Sigmoid colon (tissue), 3 donors: ENCODE measurements around the gene FOXN1.

ENCODE experiments used
- POLR2A ChIP-seq, 2 donors: fragments of 450-650 bp; IDR thresholded peaks; one replicate each; pipeline ENCODE4 v1.6.1; 2016; ENCODE audit warnings: antibody characterized with exemption in 2 of 2, mild to moderate bottlenecking in 2 of 2, moderate library complexity in 2 of 2
- TF ChIP-seq, protein P1 (sequence below), 4 experiments: fragments of 450-650 bp in 3 of 4; fragments of 200-600 bp in 1 of 4; IDR thresholded peaks; one replicate each; pipeline ENCODE4 v1.5.1; 2016 to 2019; ENCODE audit warnings: antibody characterized with exemption in 4 of 4, mild to moderate bottlenecking in 3 of 4, moderate library complexity in 2 of 4

DNA sequence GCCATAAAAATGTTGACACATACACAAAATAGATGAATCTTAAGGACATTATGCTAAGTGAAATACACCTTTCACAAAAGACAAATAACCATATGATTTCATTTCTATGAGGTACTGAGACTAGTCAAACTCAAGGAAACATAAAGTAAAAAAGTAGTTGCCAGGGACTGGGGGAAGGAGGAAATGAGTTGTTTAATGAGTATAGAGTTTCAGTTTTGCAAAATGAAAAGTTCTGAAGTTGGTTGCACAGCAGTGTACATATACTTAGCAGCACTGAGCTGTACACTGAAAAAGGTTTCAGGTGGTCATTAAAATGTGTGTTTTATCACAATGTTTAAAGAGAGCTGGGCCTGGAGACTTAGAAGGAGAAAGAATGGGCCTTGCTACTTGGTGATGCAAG, 37.4 kb upstream of the FOXN1 start:
- TF ChIP-seq, protein P1, sequence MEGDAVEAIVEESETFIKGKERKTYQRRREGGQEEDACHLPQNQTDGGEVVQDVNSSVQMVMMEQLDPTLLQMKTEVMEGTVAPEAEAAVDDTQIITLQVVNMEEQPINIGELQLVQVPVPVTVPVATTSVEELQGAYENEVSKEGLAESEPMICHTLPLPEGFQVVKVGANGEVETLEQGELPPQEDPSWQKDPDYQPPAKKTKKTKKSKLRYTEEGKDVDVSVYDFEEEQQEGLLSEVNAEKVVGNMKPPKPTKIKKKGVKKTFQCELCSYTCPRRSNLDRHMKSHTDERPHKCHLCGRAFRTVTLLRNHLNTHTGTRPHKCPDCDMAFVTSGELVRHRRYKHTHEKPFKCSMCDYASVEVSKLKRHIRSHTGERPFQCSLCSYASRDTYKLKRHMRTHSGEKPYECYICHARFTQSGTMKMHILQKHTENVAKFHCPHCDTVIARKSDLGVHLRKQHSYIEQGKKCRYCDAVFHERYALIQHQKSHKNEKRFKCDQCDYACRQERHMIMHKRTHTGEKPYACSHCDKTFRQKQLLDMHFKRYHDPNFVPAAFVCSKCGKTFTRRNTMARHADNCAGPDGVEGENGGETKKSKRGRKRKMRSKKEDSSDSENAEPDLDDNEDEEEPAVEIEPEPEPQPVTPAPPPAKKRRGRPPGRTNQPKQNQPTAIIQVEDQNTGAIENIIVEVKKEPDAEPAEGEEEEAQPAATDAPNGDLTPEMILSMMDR (IDR thresholded peaks at IDR 0.05): no peak
- no peak for TF ChIP-seq POLR2A (IDR thresholded peaks at IDR 0.05)
